Stomach (tissue), 9 donors: ENCODE data around the gene EXOC2. TPM values are rescaled to one million over a fixed set of nuclear protein-coding genes. Genes with fewer than 3 reads are reported as not detected.
A peak's percentile ranks its signal among the peaks of the same experiment; 100 is the strongest.

Source experiments
- DNase-seq, 2 donors: peaks; one replicate each; pipeline versions ENCODE4 v3.0.0 to v3.0.0-alpha.2; 2013 to 2019
- H3K27ac ChIP-seq, 5 donors: fragments of 200-600 bp in 4 of 5; sonication (generic) in 4 of 5; one replicate each; pipeline ENCODE4 v1.5.1; 2013 to 2019; ENCODE audit warnings: mild to moderate bottlenecking in 1 of 5, moderate library complexity in 1 of 5
- H3K27me3 ChIP-seq, 3 donors: fragments of 200-600 bp; sonication (generic); one replicate each; pipeline ENCODE4 v1.5.1; 2017 to 2019; ENCODE audit warnings: mixed run types in 1 of 3
- H3K36me3 ChIP-seq, 4 donors: fragments of 200-600 bp; sonication (generic); 1 replicate in 3 of 4; 2 replicates in 1 of 4; pipeline ENCODE4 v1.5.1; 2016 to 2019
- H3K4me1 ChIP-seq, 4 donors: fragments of 200-600 bp; sonication (generic); one replicate each; pipeline ENCODE4 v1.5.1; 2016 to 2019
- H3K4me3 ChIP-seq, 4 donors: fragments of 200-600 bp; sonication (generic) in 3 of 4; one replicate each; pipeline ENCODE4 v1.5.1; 2016 to 2019; ENCODE audit warnings: mild to moderate bottlenecking in 1 of 4
- H3K9me3 ChIP-seq, 4 donors: fragments of 200-600 bp; sonication (generic); one replicate each; pipeline ENCODE4 v1.5.1; 2016 to 2019
- EP300 ChIP-seq: sonication (generic); formaldehyde crosslinking; IDR thresholded peaks from one replicate; pipeline ENCODE4 v1.6.1; 2017; ENCODE audit warnings: antibody characterized with exemption
- POLR2A ChIP-seq, 4 donors: fragments of 450-650 bp; IDR thresholded peaks; one replicate each; pipeline ENCODE4 v1.6.1; 2016; ENCODE audit warnings: antibody characterized with exemption in 4 of 4, control low read depth in 2 of 4, mild to moderate bottlenecking in 1 of 4, moderate library complexity in 1 of 4
- POLR2AphosphoS5 ChIP-seq, 3 donors: sonication (generic); formaldehyde crosslinking; IDR thresholded peaks; one replicate each; pipeline ENCODE4 v1.6.1; 2016; ENCODE audit warnings: antibody characterized with exemption in 3 of 3
- WGBS, 5 donors: extraction: QIAGEN DNeasy Blood & Tissue Kit in 3 of 5; methylation state at CpG; one replicate each; pipeline versions ENCODE4 v1.1.5 to v1.1.7; 2013 to 2018; 5-methylcytosine and 5-hydroxymethylcytosine counted together
- intact Hi-C: fragments of 100-400 bp; cut with DNase I; formaldehyde crosslinking; loops from one replicate; pipeline ENCODE4 v1.15.1; 2023; ENCODE audit warnings: low total_unique reads
- polyA plus RNA-seq, 3 donors: library from polyadenylated mRNA; stranded (reverse); fragments of 200-250 nt; gene quantifications; one replicate each; pipeline ENCODE4 v1.2.3, GENCODE V29; 2013
- total RNA-seq, 5 donors: library from RNA; depleted of rRNA; stranded (reverse); fragments of >200 nt; gene quantifications; one replicate each; pipeline versions ENCODE4 v1.1.0 to v1.2.3, GENCODE V29; 2014 to 2016
- TF ChIP-seq, protein P1 (sequence below), 7 experiments: fragments of 450-650 bp in 4 of 7; fragments of 200-600 bp in 3 of 7; sonication (generic) in 3 of 7; IDR thresholded peaks; one replicate each; pipeline ENCODE4 v1.5.1; 2016 to 2019; ENCODE audit warnings: antibody characterized with exemption in 7 of 7, control low read depth in 2 of 7, mild to moderate bottlenecking in 1 of 7
- donor health status: healthy with polysubstance abuse.
- donor health status: Bipolar disorder and iron deficiency.
- donor health status: healthy.

Gene EXOC2
- total and polyA plus RNA-seq, 8 donors: 5.3 to 39.7 (median 13.8) TPM

DNA sequence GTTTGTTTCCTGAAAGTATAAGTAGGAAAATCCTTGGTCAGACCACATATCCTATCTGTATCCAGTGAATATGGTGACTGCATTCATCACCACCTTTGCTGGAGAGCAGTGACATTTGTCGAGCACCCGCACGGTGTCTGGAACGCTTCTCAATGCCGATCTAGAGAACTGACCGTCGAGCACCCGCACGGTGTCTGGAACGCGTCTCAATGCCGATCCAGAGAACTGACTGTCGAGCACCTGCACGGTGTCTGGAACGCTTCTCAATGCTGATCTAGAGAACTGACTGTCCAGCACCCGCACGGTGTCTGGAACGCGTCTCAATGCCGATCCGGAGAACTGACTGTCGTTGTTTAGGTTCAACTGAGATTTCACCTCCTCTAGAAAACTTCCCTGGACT, 103.8 kb downstream of the EXOC2 start:
- DNase-seq: no peak
- no peaks in the 10 kb centered on the region for H3K9me3 ChIP-seq
- intact Hi-C loops: no loop called here
- 92 to 98% (median 94%) methylated on average over 21 to 22 of the region's 22 CpGs for WGBS, 5 donors
- H3K36me3 ChIP-seq: peaks cover 0 to 50% (median 40%) of the 10 kb centered on the region in 4 donors
- no peak overlapping the region for H3K4me3 ChIP-seq
- no peaks in the 10 kb centered on the region for H3K4me1 ChIP-seq
- H3K27ac ChIP-seq: no peak overlapping the region
- TF ChIP-seq EP300: no peak
- no peak for TF ChIP-seq POLR2A (IDR thresholded peaks at IDR 0.05)
- no peak for TF ChIP-seq POLR2AphosphoS5 (IDR thresholded peaks at IDR 0.05)
- TF ChIP-seq, protein P1, sequence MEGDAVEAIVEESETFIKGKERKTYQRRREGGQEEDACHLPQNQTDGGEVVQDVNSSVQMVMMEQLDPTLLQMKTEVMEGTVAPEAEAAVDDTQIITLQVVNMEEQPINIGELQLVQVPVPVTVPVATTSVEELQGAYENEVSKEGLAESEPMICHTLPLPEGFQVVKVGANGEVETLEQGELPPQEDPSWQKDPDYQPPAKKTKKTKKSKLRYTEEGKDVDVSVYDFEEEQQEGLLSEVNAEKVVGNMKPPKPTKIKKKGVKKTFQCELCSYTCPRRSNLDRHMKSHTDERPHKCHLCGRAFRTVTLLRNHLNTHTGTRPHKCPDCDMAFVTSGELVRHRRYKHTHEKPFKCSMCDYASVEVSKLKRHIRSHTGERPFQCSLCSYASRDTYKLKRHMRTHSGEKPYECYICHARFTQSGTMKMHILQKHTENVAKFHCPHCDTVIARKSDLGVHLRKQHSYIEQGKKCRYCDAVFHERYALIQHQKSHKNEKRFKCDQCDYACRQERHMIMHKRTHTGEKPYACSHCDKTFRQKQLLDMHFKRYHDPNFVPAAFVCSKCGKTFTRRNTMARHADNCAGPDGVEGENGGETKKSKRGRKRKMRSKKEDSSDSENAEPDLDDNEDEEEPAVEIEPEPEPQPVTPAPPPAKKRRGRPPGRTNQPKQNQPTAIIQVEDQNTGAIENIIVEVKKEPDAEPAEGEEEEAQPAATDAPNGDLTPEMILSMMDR (IDR thresholded peaks at IDR 0.05): no peak
- H3K27me3 ChIP-seq: no peaks in the 10 kb centered on the region

DNA sequence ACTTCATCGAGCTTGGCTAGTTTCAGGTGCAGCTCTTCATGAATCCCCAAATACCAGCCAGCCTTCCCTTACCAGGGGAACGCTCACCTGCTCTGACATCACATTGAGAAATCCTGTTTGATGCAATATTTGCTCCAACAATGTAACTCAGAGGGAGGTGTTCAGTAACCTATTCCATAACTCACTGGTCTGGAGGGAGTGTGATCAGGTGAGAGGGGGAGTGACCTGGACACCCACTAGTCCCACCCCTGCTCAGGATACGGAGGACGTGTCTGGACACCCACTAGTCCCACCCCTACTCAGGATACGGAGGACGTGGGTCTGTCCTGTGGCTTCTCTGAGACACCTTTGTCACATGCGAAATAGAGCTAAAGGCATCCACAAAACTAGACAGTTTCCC, 106.4 kb downstream of the EXOC2 start:
- WGBS, 5 donors: 92 to 96% (median 96%) methylated on average over 7 of the region's 7 CpGs
- intact Hi-C loops: no loop called here
- no peak for DNase-seq
- Histone ChIP-seq H3K27me3 (no peaks in the 10 kb centered on the region), H3K4me1 (peaks cover 0 to 13% (median 5%) of the 10 kb centered on the region in 4 donors), H3K4me3 (no peak overlapping the region), H3K27ac (no peak overlapping the region), H3K36me3 (peaks cover 0 to 36% (median 28%) of the 10 kb centered on the region in 4 donors), H3K9me3 (no peaks in the 10 kb centered on the region)
- TF ChIP-seq POLR2A (IDR thresholded peaks at IDR 0.05) (no peak), POLR2AphosphoS5 (IDR thresholded peaks at IDR 0.05) (no peak), EP300 (no peak)
- TF ChIP-seq, protein P1 (IDR thresholded peaks at IDR 0.05): no peak

DNA sequence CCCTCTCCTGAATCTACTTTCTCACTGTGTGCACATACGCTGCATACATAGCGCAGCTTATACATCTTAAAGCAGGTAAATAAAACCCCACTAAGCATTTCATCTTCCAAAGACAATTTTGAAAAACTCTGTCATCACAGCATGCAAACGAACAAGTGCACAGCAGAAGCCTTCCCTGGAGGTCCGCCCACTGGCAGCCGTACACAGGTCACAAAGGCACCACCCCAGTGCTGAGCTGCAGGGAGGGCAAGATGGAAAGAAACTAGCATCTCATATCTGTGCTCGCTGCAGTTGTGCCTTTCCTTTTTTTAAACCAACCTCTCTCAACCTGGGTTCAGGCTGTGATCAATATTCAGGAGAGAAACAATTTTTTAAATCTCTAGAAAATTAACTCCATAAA, 109.3 kb downstream of the EXOC2 start:
- H3K36me3 ChIP-seq: peaks cover 0 to 16% (median 5%) of the 10 kb centered on the region in 4 donors
- H3K27me3 ChIP-seq: no peaks in the 10 kb centered on the region
- peak overlapping the region in 1 of 5 donors; percentile 5 for H3K27ac ChIP-seq
- DNase-seq: no peak
- H3K4me3 ChIP-seq: no peak overlapping the region
- peaks cover 0 to 13% (median 5%) of the 10 kb centered on the region in 4 donors for H3K4me1 ChIP-seq
- intact Hi-C loops: no loop called here
- WGBS, 5 donors: 69 to 74% (median 73%) methylated on average over 6 of the region's 6 CpGs
- TF ChIP-seq POLR2AphosphoS5 (IDR thresholded peaks at IDR 0.05): no peak
- TF ChIP-seq, protein P1 (IDR thresholded peaks at IDR 0.05): no peak
- H3K9me3 ChIP-seq: no peaks in the 10 kb centered on the region

DNA sequence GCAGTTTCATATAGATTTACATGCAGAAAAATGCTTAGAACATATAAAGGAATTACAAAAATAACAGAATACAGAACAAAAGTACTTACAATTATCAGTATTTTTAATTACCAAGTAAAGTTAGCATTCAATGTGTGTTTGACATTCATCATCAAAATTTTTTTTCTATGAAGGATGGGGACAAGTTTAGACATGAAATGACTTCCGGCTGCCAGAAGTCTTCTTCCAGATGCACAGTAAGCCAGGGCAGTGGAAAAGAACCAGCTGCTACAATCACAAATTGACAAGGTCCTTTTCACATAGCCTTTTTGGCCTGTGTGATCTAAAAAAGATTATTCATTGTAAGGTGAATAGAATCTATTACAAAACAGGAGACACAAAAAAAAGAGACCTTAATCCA, 109.8 kb downstream of the EXOC2 start:
- H3K27ac ChIP-seq: peak overlapping the region in 1 of 5 donors; percentile 5
- no peaks in the 10 kb centered on the region for H3K9me3 ChIP-seq
- H3K4me1 ChIP-seq: peaks cover 0 to 13% (median 5%) of the 10 kb centered on the region in 4 donors
- WGBS, 5 donors: 61 to 84% (median 75%) methylated on average over 1 of the region's 1 CpG
- H3K4me3 ChIP-seq: no peak overlapping the region
- no peak for TF ChIP-seq POLR2AphosphoS5 (IDR thresholded peaks at IDR 0.05)
- TF ChIP-seq, protein P1 (IDR thresholded peaks at IDR 0.05): no peak
- TF ChIP-seq EP300: no peak
- TF ChIP-seq POLR2A (IDR thresholded peaks at IDR 0.05): no peak
- no peak for DNase-seq
- intact Hi-C loops: no loop called here
- H3K36me3 ChIP-seq: peaks cover 0 to 12% (median 3%) of the 10 kb centered on the region in 4 donors
- no peaks in the 10 kb centered on the region for H3K27me3 ChIP-seq
